Endothelial cell (in vitro differentiated cells): ENCODE measurements around the gene GDF11. TPM values are rescaled to one million over a fixed set of nuclear protein-coding genes. Genes with fewer than 3 reads are reported as not detected.
A peak's percentile ranks its signal among the peaks of the same experiment; 100 is the strongest.

Experiments used
- DNase-seq: peaks from one replicate; pipeline ENCODE4 v3.0.0; 2021; ENCODE audit warnings: low spot score
- H3K27ac Mint-ChIP-seq: one replicate; pipeline ENCODE4 v1.8.0; 2021; ENCODE audit warnings: mixed read lengths, inconsistent platforms; ENCODE audit not compliant: unreplicated experiment
- H3K27me3 Mint-ChIP-seq: one replicate; pipeline ENCODE4 v1.8.0; 2021; ENCODE audit warnings: mild to moderate bottlenecking, moderate library complexity, mixed read lengths, inconsistent platforms; ENCODE audit not compliant: unreplicated experiment
- H3K36me3 Mint-ChIP-seq: one replicate; pipeline ENCODE4 v1.8.0; 2021; ENCODE audit warnings: mild to moderate bottlenecking, low read depth, mixed read lengths, inconsistent platforms; ENCODE audit not compliant: unreplicated experiment
- H3K4me1 Mint-ChIP-seq: one replicate; pipeline ENCODE4 v1.8.0; 2021; ENCODE audit warnings: mild to moderate bottlenecking, mixed read lengths, inconsistent platforms; ENCODE audit not compliant: unreplicated experiment
- H3K4me3 Mint-ChIP-seq: one replicate; pipeline ENCODE4 v1.8.0; 2021; ENCODE audit warnings: mild to moderate bottlenecking, mixed read lengths, inconsistent platforms; ENCODE audit not compliant: unreplicated experiment
- H3K9me3 Mint-ChIP-seq: one replicate; pipeline ENCODE4 v1.8.0; 2021; ENCODE audit warnings: mixed read lengths, inconsistent platforms; ENCODE audit not compliant: unreplicated experiment
- CTCF ChIP-seq: fragments of 200-600 bp; sonication (generic); IDR thresholded peaks from one replicate; pipeline ENCODE4 v1.5.0; 2021; ENCODE audit warnings: antibody characterized with exemption; ENCODE audit not compliant: unreplicated experiment
- total RNA-seq: library from RNA; stranded (reverse); fragmentation: NEBNext Ultra II Directional; extraction: Animal tissue kit (Norgen Biotek cat#: 25700); gene quantifications from one replicate; pipeline ENCODE4 v1.2.1, GENCODE V29; 2021; ENCODE audit not compliant: unreplicated experiment

GDF11 gene
- total RNA-seq, 1 donor from 2014 or later, result 9.3 TPM

GRCh38 chr12:55723516-55724225, 19.3 kb upstream of the GDF11 start:
- no peaks in the 10 kb centered on the region for H3K9me3 Mint-ChIP-seq
- H3K27ac Mint-ChIP-seq, result no peak overlapping the region
- H3K4me1 Mint-ChIP-seq, result peaks cover 26% of the 10 kb centered on the region
- no peak for DNase-seq
- peak overlapping the region; percentile 10 for H3K4me3 Mint-ChIP-seq
- peaks cover 28% of the 10 kb centered on the region for H3K27me3 Mint-ChIP-seq
- peaks cover 40% of the 10 kb centered on the region for H3K36me3 Mint-ChIP-seq
- TF ChIP-seq CTCF, result no peak

- DNase-seq, result peak; percentile 59
- no peak for TF ChIP-seq CTCF
- Mint-ChIP-seq H3K36me3 (peaks cover 39% of the 10 kb centered on the region), H3K4me1 (peaks cover 26% of the 10 kb centered on the region), H3K9me3 (no peaks in the 10 kb centered on the region), H3K4me3 (peak overlapping the region; percentile 20), H3K27ac (no peak overlapping the region), H3K27me3 (peaks cover 28% of the 10 kb centered on the region)
These were observed 18.5 kb upstream of the GDF11 start for GRCh38 chr12:55724226-55724939.

GRCh38 chr12:55724940-55725309, 18.0 kb upstream of the GDF11 start:
- Mint-ChIP-seq H3K27me3 (peaks cover 26% of the 10 kb centered on the region), H3K4me3 (peak overlapping the region; percentile 20), H3K9me3 (no peaks in the 10 kb centered on the region), H3K27ac (no peak overlapping the region), H3K36me3 (peaks cover 39% of the 10 kb centered on the region), H3K4me1 (peaks cover 32% of the 10 kb centered on the region)
- no peak for TF ChIP-seq CTCF
- no peak for DNase-seq

- peaks cover 39% of the 10 kb centered on the region for H3K36me3 Mint-ChIP-seq
- no peaks in the 10 kb centered on the region for H3K9me3 Mint-ChIP-seq
- peak overlapping the region; percentile 20 for H3K4me3 Mint-ChIP-seq
- no peak for TF ChIP-seq CTCF
- no peak for DNase-seq
- peaks cover 29% of the 10 kb centered on the region for H3K27me3 Mint-ChIP-seq
- peaks cover 38% of the 10 kb centered on the region for H3K4me1 Mint-ChIP-seq
- no peak overlapping the region for H3K27ac Mint-ChIP-seq
These were observed 17.4 kb upstream of the GDF11 start for GRCh38 chr12:55725556-55725955.

GRCh38 chr12:55726971-55727370, 16.0 kb upstream of the GDF11 start:
- Mint-ChIP-seq H3K9me3 (no peaks in the 10 kb centered on the region), H3K36me3 (peaks cover 39% of the 10 kb centered on the region), H3K4me3 (peak overlapping the region; percentile 94), H3K4me1 (peaks cover 41% of the 10 kb centered on the region), H3K27ac (peak overlapping the region; percentile 36), H3K27me3 (peaks cover 29% of the 10 kb centered on the region)
- DNase-seq, result no peak
- TF ChIP-seq CTCF, result no peak
